CD4-positive, alpha-beta T cell treated with Interleukin-21 for 1 hour (primary cell): Measurements from ENCODE around the gene GSX2.
"Not testable (repeated sequence)": the region's sequence is repeated elsewhere in the genome, so short reads cannot be mapped to it uniquely, and the experiment has no call there.

Source experiments
- DNase-seq: peaks from one replicate; pipeline ENCODE4 v3.0.0-alpha.2; 2020

Gene GSX2

GRCh38 chr4:54099748-54100574 is at the start of gene GSX2:
TSS of gene GSX2 (plus strand) at chr4:54100163. CDS start at chr4:54100345, 182 bp downstream.
- DNase-seq, result no peak

GRCh38 chr4:54050214-54050904 is 49.6 kb upstream of the GSX2 start:
- DNase-seq, result no peak

GRCh38 chr4:54053322-54053721 is 46.6 kb upstream of the GSX2 start:
- DNase-seq, result not testable (repeated sequence)

GRCh38 chr4:54054501-54054900 is 45.5 kb upstream of the GSX2 start:
- no peak for DNase-seq

- no peak for DNase-seq
Measured at GRCh38 chr4:54055494-54055893, 44.5 kb upstream of the GSX2 start.

- DNase-seq, result no peak
Measured at GRCh38 chr4:54056360-54056759, 43.6 kb upstream of the GSX2 start.

- peak; percentile 33 for DNase-seq
Measured at GRCh38 chr4:54058171-54058570, 41.8 kb upstream of the GSX2 start.

- no peak for DNase-seq
Measured at GRCh38 chr4:54060116-54060515, 39.8 kb upstream of the GSX2 start.

- DNase-seq, result no peak
Measured at GRCh38 chr4:54061067-54061466, 38.9 kb upstream of the GSX2 start.

- DNase-seq, result no peak
Measured at GRCh38 chr4:54061873-54062272, 38.1 kb upstream of the GSX2 start.

- no peak for DNase-seq
Measured at GRCh38 chr4:54062392-54062791, 37.6 kb upstream of the GSX2 start.

- peak; percentile 25 for DNase-seq
Measured at GRCh38 chr4:54063229-54063628, 36.7 kb upstream of the GSX2 start.

GRCh38 chr4:54063737-54064316 is 36.1 kb upstream of the GSX2 start:
- peak; percentile 51 for DNase-seq

- DNase-seq, result peak; percentile 97
Measured at GRCh38 chr4:54064317-54065111, 35.4 kb upstream of the GSX2 start, which contains the start of gene CHIC2. TSS of gene CHIC2 (minus strand) at chr4:54064605. CDS start at chr4:54064300, 305 bp downstream.

GRCh38 chr4:54065282-54066087 is 34.5 kb upstream of the GSX2 start:
- DNase-seq, result no peak

- no peak for DNase-seq
Measured at GRCh38 chr4:54066088-54066415, 33.9 kb upstream of the GSX2 start.

- no peak for DNase-seq
Measured at GRCh38 chr4:54066718-54067129, 33.2 kb upstream of the GSX2 start.

GRCh38 chr4:54067166-54067565 is 32.8 kb upstream of the GSX2 start:
- no peak for DNase-seq

GRCh38 chr4:54073271-54073880 is 26.6 kb upstream of the GSX2 start:
- no peak for DNase-seq

- DNase-seq, result no peak
Measured at GRCh38 chr4:54074381-54074780, 25.6 kb upstream of the GSX2 start.

GRCh38 chr4:54076673-54077072 is 23.3 kb upstream of the GSX2 start:
- no peak for DNase-seq

- no peak for DNase-seq
Measured at GRCh38 chr4:54077812-54078211, 22.2 kb upstream of the GSX2 start.
